ENCODE measurements around the gene PLA2G6.

- TF ChIP-seq EZH2 (IDR thresholded peaks at IDR 0.05; ENCODE audit: insufficient read depth, poor library complexity, severe bottlenecking) (no peak), EZH2phosphoT487 (IDR thresholded peaks at IDR 0.05; ENCODE audit: insufficient read depth, low read depth) (no peak)
Observed at GRCh38 chr22:38211556-38211955, 29.9 kb upstream of the PLA2G6 start.

Data from GM23248 (cell line).